SHP77 treated with DMSO at 0.1 percent for 48 hours (cell line): ENCODE measurements around the gene PLK1.
"Not testable (repeated sequence)": the region's sequence is repeated elsewhere in the genome, so short reads cannot be mapped to it uniquely, and the experiment has no call there.

Experiments
- DNase-seq: peaks from one replicate; lab custom pipeline; 2025; lab: John Stamatoyannopoulos, UW

PLK1 gene

GRCh38 chr16:23710504-23710903, 31.8 kb downstream of the PLK1 start:
- DNase-seq: no peak

GRCh38 chr16:23711785-23712184, 33.1 kb downstream of the PLK1 start:
- DNase-seq: no peak

- no peak for DNase-seq
These were observed 34.3 kb downstream of the PLK1 start, which contains the start of gene ERN2 for GRCh38 chr16:23712976-23713375. Gene ERN2 (minus strand): TSS chr16:23713222. CDS start chr16:23713187, 35 bp downstream.

GRCh38 chr16:23716484-23716883, 37.8 kb downstream of the PLK1 start:
- DNase-seq: no peak

- DNase-seq: not testable (repeated sequence)
These were observed 44.0 kb downstream of the PLK1 start for GRCh38 chr16:23722613-23723240.

- no peak for DNase-seq
These were observed 45.6 kb downstream of the PLK1 start for GRCh38 chr16:23724096-23724784.

GRCh38 chr16:23724785-23725131, 46.1 kb downstream of the PLK1 start:
- no peak for DNase-seq

GRCh38 chr16:23726710-23727109, 48.0 kb downstream of the PLK1 start:
- DNase-seq: no peak

- DNase-seq: no peak
These were observed 49.4 kb downstream of the PLK1 start for GRCh38 chr16:23728112-23728477.

GRCh38 chr16:23729503-23730424, 51.1 kb downstream of the PLK1 start:
- DNase-seq: no peak

- no peak for DNase-seq
These were observed 55.6 kb downstream of the PLK1 start for GRCh38 chr16:23734176-23734893.

GRCh38 chr16:23737423-23738028, 58.8 kb downstream of the PLK1 start:
- DNase-seq: not testable (repeated sequence)

- no peak for DNase-seq
These were observed 60.8 kb downstream of the PLK1 start for GRCh38 chr16:23739516-23739915.
